Measurements from ENCODE around the gene SLC27A4.

Gene SLC27A4

DNA sequence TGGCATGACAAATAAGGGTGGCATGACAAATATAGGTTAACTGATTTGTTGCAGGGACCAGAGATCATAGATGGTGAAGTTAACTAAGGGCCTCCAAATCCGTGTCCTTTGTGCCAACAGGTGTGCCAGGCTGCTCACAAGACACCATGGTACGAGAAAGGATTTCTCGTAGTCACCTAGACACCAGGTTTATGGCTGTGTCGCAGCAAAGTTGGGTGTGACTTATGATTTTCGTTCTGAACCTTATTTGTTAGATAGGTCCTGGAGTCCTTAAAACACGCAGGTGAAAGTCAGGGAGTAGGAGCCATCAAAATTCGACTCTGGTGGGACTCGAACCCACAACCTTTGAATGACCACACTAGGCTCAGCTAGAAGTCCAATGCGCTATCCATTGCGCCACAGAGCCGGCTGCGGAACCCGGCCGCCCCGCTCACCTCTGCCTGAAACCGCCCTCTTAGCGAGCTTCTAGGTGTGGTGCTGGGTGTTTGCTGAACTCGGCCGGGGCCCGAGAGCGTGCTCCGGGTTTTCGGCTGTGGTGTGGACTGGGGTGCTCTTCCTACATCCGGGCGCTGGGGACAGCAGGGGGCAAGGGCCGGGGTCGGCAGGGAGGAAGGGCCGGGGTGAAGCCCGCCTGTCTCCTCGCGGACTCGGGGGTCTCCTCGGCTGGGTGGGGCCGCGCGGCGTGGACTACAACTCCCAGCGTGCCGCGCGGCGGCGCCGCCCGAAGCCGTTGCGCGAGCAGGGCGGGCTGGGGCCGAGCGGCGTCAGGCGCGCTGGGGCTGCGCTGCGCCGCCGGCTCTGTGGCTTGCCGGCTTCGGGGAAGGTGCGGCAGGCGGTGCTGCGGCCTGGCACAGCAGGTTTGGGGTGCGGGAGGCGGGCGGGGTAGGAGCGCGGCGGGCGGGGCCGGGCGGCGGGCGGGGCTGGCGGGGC lies at the start of gene SLC27A4:
TSS of gene SLC27A4 (plus strand) at position 767 of the 930 bp plus-strand sequence. CDS start 2,606 bp downstream, outside the sequence.
- DNase-seq (peak; percentile 70), ATAC-seq (replicated peaks) (peak; percentile 93)
- Mint-ChIP-seq H3K4me1 (peaks cover 4 to 12% of the 10 kb centered on the region in 2 donors), H3K27ac (peak within 1 kb of the TSS; percentile 95), H3K27me3 (no peaks in the 10 kb centered on the region), H3K36me3 (peaks cover 4 to 19% of the 10 kb centered on the region in 2 donors), H3K4me3 (peak within 1 kb of the TSS; percentile 95 to 99), H3K9me3 (no peaks in the 10 kb centered on the region)

DNA sequence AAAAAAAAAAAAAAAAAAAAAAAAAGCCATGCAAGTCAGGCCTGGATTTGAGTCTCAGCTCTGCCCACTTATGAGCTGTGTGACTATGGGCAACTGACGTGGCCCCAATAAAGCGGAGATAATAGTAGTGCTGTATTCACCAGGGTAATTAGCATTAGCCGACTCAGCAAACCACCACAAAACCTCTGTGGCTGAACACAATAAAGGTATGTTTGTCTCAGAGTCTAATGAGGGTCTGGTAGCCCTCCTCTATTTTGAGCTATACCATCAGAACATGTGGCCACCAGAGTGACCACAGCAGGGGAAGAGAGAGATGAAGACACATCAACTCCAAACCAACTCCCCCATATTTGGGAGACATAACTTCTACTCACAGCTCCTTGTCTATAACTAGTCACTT lies 48.3 kb upstream of the SLC27A4 start:
- Mint-ChIP-seq H3K27ac (no peak overlapping the region), H3K9me3 (no peaks in the 10 kb centered on the region), H3K36me3 (peaks cover 18 to 21% of the 10 kb centered on the region in 2 donors), H3K27me3 (no peaks in the 10 kb centered on the region), H3K4me1 (peaks cover 0 to 3% of the 10 kb centered on the region in 2 donors), H3K4me3 (no peak overlapping the region)
- ATAC-seq (replicated peaks) (no peak), DNase-seq (no peak)

DNA sequence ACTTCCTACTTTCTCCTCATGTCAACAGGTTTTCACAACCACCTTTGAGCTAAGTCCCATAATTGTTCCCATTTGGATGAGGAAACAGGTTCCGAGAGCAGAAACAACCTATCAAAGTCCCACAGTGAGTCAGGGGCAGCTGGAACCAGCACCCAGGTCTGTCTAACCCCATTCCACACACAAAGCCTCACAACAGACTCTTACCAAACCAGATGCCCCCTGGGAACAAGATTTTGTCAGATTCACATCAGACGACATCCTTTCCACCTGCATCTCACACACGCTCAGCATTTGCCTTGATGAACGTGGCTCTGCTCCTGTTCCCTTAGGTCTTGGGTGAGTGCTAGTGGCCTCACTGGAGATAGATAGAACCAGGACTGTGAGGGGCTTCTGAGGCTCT lies 47.2 kb upstream of the SLC27A4 start:
- no peak for ATAC-seq (replicated peaks)
- H3K4me1 Mint-ChIP-seq, result peaks cover 0 to 3% of the 10 kb centered on the region in 2 donors
- H3K36me3 Mint-ChIP-seq, result peaks cover 15 to 16% of the 10 kb centered on the region in 2 donors
- H3K4me3 Mint-ChIP-seq, result no peak overlapping the region
- DNase-seq, result no peak
- no peaks in the 10 kb centered on the region for H3K9me3 Mint-ChIP-seq
- H3K27ac Mint-ChIP-seq, result no peak overlapping the region
- no peaks in the 10 kb centered on the region for H3K27me3 Mint-ChIP-seq

DNA sequence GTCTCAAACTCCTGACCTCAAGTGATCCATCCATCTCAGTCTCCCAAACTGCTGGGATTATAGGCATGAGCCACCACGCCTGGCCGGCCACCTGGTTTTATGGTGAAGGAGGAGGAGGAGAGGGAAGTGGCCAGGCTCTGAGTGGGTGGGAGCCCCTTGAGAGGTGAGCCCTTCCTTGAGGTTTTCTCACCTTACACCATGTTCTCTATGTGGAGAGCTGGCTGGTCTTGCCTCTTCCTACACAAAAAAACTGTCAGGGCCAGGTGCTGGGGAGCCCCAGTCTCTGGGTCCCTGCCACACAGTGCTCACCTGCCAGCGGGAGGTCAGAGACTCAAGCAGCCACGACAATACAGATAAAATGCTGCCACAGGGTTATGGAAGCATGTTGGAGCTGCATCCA lies 46.2 kb upstream of the SLC27A4 start:
- DNase-seq (no peak), ATAC-seq (replicated peaks) (no peak)
- peaks cover 0 to 3% of the 10 kb centered on the region in 2 donors for H3K4me1 Mint-ChIP-seq
- H3K4me3 Mint-ChIP-seq, result no peak overlapping the region
- H3K36me3 Mint-ChIP-seq, result peaks cover 5 to 7% of the 10 kb centered on the region in 2 donors
- H3K9me3 Mint-ChIP-seq, result no peaks in the 10 kb centered on the region
- no peak overlapping the region for H3K27ac Mint-ChIP-seq
- H3K27me3 Mint-ChIP-seq, result no peaks in the 10 kb centered on the region

DNA sequence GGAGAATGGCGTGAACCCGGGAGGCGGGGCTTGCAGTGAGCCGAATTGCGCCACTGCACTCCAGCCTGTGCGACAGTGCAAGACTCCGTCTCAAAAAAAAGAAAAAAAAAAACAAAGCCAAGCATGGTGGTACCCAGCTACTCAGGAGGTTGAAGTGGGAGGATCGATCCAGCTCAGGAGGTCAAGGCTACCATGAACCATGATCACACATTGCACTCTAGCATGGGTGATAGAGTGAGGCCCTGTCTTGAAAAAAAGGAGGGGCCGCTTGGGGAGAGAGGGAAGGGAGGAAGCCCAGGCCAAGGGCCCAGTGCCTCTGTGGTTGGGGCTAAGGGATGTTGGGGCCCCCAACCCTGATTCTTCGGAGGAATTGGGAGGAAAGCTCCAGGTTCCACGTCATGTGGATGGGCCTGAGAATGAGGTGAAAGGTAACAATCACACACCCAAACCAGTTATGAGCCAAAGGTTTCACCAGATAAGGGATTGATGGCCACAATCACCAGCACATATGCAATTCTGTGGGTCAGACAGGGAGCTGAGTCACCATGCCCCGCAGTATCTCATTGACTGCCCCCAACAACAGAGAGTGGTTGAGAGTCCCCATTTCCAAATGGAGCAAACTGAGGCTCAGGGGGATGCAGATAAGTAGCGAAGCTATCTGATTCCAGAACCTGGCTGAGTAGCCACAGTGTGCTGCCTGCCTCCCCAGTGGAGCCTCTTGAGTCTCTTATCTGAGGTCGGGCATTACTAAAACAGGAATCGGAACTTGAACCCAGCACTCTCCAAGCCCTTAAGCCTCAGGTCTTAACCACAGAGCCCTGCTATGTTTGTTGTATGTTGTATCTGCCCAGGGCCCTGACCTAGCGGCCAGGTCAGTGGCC lies 43.7 kb upstream of the SLC27A4 start:
- H3K36me3 Mint-ChIP-seq, result peaks cover 4 to 6% of the 10 kb centered on the region in 2 donors
- no peak for ATAC-seq (replicated peaks)
- H3K4me1 Mint-ChIP-seq, result peaks cover 0 to 3% of the 10 kb centered on the region in 2 donors
- no peaks in the 10 kb centered on the region for H3K27me3 Mint-ChIP-seq
- H3K4me3 Mint-ChIP-seq, result no peak overlapping the region
- no peak for DNase-seq
- no peaks in the 10 kb centered on the region for H3K9me3 Mint-ChIP-seq
- H3K27ac Mint-ChIP-seq, result no peak overlapping the region

DNA sequence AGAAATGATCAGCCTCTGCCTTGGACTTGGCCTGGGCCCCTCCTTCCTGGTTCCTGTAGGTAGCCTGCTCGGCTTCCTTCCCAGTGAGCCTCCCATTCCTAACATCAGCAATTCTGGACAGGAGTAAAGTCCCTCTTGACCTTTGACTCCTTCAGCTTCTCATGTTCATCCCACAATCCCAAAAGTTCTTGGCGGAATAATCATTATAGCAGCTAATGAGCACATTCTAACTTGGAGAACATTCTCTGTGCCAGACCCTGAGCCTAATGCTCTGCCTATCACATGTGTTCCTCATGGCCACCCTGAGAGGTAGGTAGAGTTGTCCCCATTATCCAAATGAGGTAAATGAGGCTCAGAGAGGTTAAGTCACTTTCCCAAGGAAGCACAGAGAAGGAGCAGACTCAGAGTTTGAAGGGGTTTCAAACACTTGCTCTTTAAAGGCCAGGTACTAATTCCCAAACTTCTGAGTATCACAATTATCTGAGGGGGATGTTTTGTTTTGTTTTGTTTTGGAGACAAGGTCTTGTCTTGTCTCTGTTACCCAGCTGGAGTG lies 43.0 kb upstream of the SLC27A4 start:
- Mint-ChIP-seq H3K27me3 (no peaks in the 10 kb centered on the region), H3K27ac (no peak overlapping the region), H3K4me1 (peaks cover 0 to 3% of the 10 kb centered on the region in 2 donors), H3K4me3 (no peak overlapping the region), H3K36me3 (peaks cover 4 to 6% of the 10 kb centered on the region in 2 donors), H3K9me3 (no peaks in the 10 kb centered on the region)
- DNase-seq (no peak), ATAC-seq (replicated peaks) (no peak)

DNA sequence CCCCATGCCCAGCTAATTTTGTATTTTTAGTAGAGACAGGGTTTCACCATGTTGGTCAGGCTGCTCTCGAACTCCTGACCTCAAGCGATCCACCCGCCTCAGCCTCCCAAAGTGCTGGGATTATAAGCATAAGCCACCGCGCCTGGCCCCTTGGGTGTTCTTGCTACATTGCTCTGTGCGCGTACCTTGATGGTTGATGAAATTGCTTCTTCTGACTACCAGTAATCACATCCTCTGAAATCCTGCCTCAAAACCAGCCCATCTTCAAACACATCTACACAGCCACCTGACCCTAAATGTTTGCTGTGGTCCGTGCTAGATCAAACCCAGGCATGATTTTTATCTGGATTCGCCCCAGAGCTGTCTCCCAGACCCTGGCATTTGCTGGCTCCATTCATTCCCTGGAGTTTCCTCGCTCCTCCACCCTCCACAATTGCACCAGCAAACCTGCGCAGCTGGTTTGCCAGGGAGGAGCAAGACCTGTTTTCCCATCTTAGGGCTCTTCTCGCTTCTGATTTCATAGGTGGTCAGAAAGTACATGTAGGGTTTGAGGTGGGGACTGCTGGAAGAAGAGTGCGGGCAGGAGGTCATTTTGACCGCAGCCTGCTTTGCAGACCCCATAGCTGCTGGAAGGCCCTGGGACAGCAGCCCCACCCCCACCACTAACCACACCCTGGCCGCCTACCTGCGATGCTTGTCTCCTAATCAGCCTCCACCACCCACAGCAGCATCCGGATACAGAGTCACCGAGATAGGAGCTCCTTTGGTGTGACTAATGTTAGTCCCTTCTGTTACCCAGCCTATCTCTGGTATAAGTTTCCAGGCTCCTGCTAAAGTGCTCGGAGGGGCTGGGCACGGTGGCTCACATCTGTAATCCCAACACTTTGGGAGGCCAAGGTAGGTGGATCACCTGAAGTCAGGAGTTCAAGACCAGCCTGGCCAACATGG lies 41.5 kb upstream of the SLC27A4 start:
- Mint-ChIP-seq H3K4me3 (no peak overlapping the region), H3K27ac (no peak overlapping the region)
- no peak for ATAC-seq (replicated peaks)

DNA sequence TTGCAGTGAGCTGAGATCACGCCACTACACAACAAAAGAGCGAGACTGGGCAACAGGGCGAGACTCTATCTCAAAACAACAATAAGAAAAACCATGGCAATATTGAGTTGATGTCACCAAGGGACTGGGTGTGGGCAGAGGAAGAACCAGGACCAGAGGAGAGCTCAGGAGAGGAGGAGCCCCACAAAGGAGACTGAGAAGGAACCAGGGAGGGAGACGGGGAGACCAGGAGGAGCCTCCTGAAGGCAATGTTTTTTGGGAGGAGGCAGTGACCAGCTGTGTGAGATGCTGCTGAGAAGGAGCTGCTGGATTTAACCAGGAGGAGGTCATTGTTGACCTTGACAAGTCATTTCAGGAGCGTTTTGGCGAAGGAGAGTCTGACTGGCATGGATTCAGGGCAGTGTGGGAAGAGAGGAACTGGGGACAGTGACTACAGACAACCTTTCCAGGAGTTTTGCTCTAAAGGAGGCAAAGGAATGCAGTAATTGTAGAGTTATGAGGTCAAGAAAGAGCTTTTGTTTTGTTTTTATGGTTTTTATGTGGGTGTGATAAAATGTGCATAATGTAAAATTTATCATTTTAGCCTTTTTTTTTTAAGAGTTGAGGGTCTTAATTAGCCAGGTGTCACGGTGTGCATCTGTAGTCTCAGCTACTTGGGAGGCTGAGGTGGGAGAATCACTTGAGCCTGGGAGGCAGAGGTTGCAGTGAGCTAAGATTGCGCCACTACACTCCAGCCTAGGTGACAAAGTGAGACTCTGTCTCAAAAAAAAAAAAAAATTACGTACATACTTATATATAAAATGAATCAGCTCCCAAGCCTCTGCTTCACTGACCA lies 36.0 kb upstream of the SLC27A4 start:
- Mint-ChIP-seq H3K27me3 (no peaks in the 10 kb centered on the region), H3K4me3 (no peak overlapping the region), H3K27ac (peak overlapping the region; percentile 32), H3K36me3 (peaks cover 9 to 14% of the 10 kb centered on the region in 2 donors), H3K9me3 (no peaks in the 10 kb centered on the region), H3K4me1 (no peaks in the 10 kb centered on the region)
- DNase-seq (no peak), ATAC-seq (replicated peaks) (no peak)

More for the DNA sequence above, 41.5 kb upstream of the SLC27A4 start:
- H3K36me3 Mint-ChIP-seq, result peaks cover 4 to 6% of the 10 kb centered on the region in 2 donors
- no peaks in the 10 kb centered on the region for H3K27me3 Mint-ChIP-seq
- H3K9me3 Mint-ChIP-seq, result no peaks in the 10 kb centered on the region
- DNase-seq, result no peak
- H3K4me1 Mint-ChIP-seq, result peaks cover 0 to 3% of the 10 kb centered on the region in 2 donors

DNA sequence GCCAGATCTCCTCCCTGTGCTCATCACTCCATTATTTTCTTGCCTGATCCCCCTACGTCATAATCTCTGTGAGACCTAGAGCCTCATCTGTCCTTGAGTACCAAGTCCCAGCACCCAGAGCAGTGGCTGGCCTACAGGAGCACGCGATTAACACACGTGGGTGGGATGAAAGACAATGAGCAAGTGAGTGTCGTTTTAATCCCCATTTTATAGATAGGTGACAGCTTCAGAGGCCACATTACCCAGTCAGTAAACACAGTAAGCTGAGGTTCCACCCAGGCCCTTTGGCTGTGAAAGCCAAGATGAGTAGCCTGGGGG lies 35.4 kb upstream of the SLC27A4 start:
- H3K36me3 Mint-ChIP-seq, result peaks cover 14 to 19% of the 10 kb centered on the region in 2 donors
- no peaks in the 10 kb centered on the region for H3K9me3 Mint-ChIP-seq
- ATAC-seq (replicated peaks) (no peak), DNase-seq (no peak)
- no peak overlapping the region for H3K27ac Mint-ChIP-seq
- no peaks in the 10 kb centered on the region for H3K4me1 Mint-ChIP-seq
- no peak overlapping the region for H3K4me3 Mint-ChIP-seq
- H3K27me3 Mint-ChIP-seq, result no peaks in the 10 kb centered on the region

DNA sequence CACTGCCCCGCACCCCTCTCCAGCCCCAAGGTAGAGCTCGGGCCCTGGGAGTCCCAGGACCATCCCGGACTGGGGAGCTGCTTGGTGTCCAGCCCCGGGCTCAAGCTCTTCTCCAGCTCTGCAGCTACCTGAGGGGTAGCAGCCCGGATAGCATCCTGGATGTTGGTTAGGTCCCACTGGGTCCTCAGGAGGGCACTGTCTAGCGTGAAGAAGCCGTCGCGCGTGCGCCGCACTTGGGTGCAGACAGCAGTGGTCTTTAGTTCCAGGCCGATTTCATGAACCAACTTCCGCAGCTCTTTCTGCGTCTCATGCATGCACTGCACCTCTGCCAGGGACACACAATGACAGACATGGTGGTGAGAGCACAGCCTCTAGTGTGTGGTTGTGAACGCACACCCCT lies 30.8 kb upstream of the SLC27A4 start:
- Mint-ChIP-seq H3K27ac (no peak overlapping the region), H3K9me3 (no peaks in the 10 kb centered on the region), H3K27me3 (no peaks in the 10 kb centered on the region), H3K4me3 (no peak overlapping the region), H3K36me3 (peaks cover 27 to 38% of the 10 kb centered on the region in 2 donors), H3K4me1 (no peaks in the 10 kb centered on the region)
- DNase-seq (no peak), ATAC-seq (replicated peaks) (no peak)

DNA sequence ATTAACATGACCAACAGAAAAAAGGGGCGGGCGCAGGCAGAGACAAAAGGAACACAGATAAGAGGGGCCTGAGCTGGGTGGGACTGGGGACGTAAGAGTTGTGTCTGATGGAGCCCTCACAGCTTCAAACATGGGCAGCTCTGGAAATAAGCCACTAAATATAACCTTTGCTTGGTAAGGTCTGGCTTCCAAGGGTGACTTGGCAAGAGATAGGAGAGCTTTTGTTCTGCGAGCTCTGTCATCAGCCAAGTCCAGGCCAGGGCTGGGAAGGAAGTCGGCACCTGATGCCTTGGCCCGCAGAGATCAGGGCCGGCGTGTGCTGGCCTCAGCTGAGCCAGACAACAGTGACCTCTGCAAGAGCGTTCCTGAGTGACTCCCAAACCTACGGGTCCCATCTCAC lies 29.9 kb upstream of the SLC27A4 start:
- H3K27me3 Mint-ChIP-seq, result no peaks in the 10 kb centered on the region
- no peaks in the 10 kb centered on the region for H3K4me1 Mint-ChIP-seq
- no peak overlapping the region for H3K4me3 Mint-ChIP-seq
- H3K36me3 Mint-ChIP-seq, result peaks cover 27 to 38% of the 10 kb centered on the region in 2 donors
- H3K9me3 Mint-ChIP-seq, result no peaks in the 10 kb centered on the region
- no peak overlapping the region for H3K27ac Mint-ChIP-seq
- no peak for DNase-seq
- ATAC-seq (replicated peaks), result no peak

DNA sequence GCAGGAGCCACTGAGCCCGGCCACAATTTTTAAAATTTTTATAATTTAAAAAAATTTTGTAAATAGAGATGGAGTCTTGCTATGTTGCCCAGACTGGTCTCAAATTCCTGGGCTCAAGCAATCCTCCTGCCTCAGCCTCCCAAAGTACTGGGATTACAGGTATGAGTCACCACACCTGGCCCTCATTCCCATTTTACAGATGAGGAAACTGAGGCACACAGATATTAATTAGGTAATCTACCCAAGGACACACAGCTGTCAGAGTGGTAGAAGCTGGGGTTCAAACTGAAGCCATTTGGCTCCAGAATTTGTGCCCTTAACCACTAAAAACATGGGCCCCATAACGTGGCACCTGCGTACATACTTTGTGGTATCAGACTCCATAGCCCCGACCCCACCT lies 25.6 kb upstream of the SLC27A4 start:
- no peak overlapping the region for H3K4me3 Mint-ChIP-seq
- H3K27me3 Mint-ChIP-seq, result no peaks in the 10 kb centered on the region
- peaks cover 27 to 29% of the 10 kb centered on the region in 2 donors for H3K36me3 Mint-ChIP-seq

DNA sequence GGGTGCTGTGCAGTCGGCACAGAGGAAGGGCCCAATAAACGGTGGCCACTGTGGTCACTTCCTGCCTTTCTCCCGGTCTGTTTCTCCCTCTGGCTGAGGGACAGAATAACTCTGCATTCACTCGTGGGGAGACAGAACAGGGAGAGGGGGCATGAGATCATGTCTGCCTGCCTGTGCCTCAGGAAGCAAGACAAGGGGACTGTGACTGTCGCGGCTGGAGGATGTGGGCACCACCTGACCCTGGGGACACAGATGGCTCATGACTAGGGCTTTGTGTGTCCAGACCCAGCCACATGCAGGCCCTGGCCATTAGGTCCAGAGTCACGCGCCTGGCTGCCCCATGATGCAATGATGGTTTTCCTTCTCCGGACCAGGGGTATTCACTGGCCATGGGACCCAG lies 23.9 kb upstream of the SLC27A4 start:
- ATAC-seq (replicated peaks) (no peak), DNase-seq (no peak)
- Mint-ChIP-seq H3K4me3 (no peak overlapping the region), H3K4me1 (no peaks in the 10 kb centered on the region), H3K27ac (no peak overlapping the region), H3K9me3 (no peaks in the 10 kb centered on the region), H3K27me3 (no peaks in the 10 kb centered on the region), H3K36me3 (peaks cover 19% of the 10 kb centered on the region in 2 donors)

More for the DNA sequence above, 25.6 kb upstream of the SLC27A4 start:
- no peak overlapping the region for H3K27ac Mint-ChIP-seq
- DNase-seq (no peak), ATAC-seq (replicated peaks) (no peak)
- no peaks in the 10 kb centered on the region for H3K9me3 Mint-ChIP-seq
- no peaks in the 10 kb centered on the region for H3K4me1 Mint-ChIP-seq

Data from stimulated activated naive B cell treated with anti-CD40 and anti-IgM and Interleukin-4, amounts not matched to agents 10 μg/mL and 1 μg/mL and 100 μg/mL, for 72 hours (primary cell).